CD4-positive, alpha-beta T cell treated with Interleukin-12 subunit alpha and Interleukin-12 subunit beta, for 1 hour (primary cell): Measurements from ENCODE around the gene HNRNPA0.

ENCODE experiments used
- DNase-seq: peaks from one replicate; pipeline ENCODE4 v3.0.0-alpha.2; 2020

Gene HNRNPA0

GRCh38 chr5:137753691-137754187 is 424 bp downstream of the HNRNPA0 start:
- no peak for DNase-seq

DNA sequence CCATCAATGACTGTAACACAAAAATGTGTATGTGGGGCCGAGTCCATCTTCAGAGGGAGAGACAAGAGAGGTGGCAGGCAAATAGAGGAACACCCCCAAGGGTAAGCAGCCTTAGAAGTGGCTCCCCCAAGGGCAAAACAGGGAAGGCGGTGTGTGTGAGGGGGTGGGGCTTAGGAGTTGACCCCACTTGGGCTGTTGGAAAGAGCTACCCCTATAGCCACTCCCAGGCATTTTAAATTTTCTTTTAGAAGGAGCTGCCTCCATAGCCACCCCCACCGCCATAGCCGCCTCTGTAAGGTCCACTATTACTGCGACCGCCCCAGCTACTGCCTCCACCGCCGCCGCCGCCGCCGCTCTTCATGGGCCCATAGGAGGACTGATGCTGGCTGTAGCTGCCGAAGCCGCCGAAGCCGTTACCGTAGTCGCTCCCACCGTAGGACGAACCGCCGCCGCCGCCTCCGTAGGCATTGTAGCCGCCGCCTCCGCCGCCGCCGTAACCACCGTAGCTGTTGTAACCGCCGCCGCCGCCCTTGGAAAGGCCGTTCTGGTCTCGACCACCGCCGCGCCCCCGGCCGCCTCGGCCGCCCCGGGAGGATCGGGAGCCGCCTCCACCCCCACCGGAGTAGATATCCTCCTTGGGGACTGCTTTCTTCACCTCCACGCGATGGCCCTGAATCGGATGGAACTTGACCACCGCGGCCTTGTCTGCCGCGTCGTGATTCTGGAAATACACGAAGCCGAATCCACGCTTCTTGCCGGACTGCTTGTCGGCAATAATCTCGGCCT is 1.1 kb downstream of the HNRNPA0 start:
- peak; percentile 50 for DNase-seq

DNA sequence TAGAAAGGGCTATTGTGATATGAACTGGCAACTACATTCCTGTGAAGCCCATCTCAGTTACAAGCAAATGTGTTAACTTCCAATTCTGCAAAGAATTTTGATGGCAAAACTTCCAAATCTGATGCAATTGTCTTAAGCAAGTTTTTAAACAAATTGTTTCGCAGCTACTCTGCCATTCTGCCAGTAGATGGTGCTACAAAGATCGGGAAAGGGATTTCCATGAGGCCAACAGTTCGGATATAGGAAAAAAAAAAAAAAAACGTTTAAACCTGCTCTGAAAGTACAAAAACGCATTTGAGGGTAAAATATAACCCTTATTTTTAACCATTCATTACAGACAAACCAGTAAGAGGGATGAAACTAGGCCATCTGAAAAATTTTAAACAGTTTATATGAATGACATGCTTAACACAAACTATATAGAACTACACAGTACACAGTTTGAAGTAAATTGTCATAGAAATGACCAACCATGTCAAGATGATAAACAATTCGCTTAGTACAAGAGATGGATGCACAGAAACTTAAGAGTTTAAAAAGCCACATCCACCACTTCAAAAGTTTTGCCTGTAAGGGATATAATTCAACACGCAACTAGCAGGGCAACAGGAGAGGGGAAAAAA is 2.2 kb downstream of the HNRNPA0 start:
- peak; percentile 37 for DNase-seq

DNA sequence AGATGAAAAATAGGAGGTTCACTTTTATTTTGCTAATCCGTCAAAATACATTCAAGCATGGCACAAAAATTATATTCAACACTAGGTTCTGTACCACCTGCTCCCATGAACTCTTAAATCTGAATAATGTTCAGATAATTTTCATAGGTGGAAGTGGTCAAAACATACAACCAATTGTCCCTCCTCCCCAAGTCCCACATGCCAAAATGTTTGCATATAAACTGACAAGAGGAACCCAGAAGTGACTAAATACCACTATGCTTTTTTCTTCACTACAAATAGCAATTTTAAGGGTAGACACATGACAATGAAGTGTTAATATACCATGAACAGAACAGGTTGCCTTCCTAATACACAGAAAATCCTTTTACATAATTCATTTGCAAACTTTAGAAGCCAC is 3.7 kb downstream of the HNRNPA0 start:
- DNase-seq = no peak

DNA sequence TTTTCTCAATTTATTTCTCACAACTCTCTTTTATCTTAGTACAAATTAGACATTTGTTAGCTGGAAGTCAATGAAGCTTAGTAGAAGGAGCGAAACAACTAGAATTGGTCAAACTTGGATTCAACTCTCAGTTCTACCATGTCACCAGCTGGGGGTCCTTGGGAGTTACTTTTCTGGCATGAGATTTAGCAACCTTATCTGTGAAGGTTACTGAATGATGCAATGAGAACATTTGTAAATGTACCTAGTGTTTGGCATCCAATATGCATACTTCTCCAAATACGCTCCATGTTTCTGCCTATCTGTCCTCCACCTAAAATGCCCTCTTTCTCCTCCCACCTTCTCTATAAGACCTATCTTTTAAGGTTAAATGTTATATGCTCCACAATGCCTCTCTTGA is 6.3 kb downstream of the HNRNPA0 start:
- DNase-seq = no peak

GRCh38 chr5:137743031-137743640 is 11.0 kb downstream of the HNRNPA0 start:
- peak; percentile 75 for DNase-seq

DNA sequence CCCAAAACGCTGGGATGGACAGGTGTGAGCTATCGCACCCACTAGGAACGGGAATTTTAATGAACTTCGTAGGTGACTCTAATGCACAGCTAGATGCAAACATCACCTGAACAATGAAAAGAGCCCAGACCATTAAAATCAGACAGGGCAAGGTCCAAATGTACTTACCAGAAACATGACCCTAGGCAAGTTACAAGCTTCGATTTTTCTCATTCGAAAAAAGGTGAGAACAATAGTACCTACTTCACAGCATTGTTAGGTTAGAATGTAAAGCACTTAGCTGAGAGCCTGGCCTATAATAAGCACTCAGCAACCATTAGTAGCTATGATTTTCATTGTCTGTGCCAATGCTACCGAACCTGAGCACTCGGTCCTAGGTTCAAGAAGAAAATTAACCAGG is 12.4 kb downstream of the HNRNPA0 start:
- DNase-seq = no peak

DNA sequence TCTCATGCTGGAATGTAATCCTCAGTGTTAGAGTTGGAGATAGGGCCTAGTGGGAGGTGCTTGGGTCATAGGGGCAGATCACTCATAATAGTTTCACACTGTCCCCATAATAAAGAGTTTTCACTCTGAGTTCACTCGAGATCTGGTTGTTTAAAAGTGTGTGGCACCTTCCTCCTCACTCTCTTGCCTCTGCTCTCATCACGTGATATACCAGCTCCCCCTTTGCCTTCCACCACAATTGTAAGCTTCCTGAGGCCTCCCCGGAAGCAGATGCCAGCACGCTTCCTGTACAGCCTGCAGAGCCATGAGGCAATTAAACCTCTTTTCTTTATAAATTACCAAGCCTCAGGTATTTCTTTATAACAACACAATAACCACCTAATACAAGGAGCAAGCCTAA is 14.4 kb downstream of the HNRNPA0 start:
- DNase-seq = no peak

DNA sequence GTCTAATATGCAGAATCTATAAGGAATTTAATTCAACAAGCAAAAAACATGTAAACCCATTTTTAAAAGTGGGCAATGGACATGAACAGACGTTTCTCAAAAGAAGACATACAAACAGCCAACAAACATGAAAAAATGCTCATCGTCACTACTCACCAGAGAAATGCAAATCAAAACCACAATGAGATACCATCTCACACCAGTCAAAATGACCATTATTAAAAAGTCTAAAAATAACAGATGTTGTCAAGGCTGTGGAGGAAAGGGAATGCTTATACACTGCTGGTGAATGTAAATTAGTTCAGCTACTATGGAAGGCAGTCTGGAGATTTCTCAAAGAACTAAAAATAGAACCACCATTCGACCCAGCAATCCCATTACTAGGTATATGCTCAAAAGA is 15.2 kb downstream of the HNRNPA0 start:
- DNase-seq = no peak

DNA sequence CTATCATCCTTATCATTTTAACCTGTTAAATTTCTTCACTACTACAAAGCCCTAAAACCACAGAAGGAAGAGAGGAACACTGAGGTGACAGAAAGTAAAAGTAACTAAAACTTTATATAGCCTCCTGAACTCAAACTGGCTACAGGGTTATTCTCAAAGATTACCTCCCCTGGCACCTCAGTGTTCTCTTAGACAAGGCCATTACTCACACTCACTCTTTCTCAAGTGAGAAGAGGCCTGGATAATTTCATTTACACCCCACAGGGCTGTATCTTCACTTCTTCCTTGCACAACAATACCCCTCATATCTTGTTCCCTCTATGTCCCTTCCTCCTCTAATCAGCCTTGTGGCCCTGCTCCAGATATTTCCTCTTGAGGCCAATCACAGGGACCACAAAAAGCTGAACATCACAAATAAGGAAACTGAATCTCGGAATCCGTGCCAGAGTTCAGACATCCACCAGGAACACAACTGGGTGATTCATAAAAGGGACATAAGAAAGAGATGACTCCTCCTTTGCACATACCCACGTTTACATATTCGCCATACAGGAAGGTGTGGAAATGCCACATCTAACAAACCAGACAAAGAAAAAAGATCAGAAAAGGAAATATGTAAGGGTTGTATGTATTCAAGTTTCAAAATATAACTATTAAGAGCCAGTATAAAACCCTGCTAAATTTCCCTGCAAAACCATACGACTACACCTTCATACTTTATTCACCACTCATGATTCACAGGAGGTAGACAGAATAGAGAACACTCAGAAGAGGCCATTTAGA is 16.6 kb downstream of the HNRNPA0 start:
- peak; percentile 42 for DNase-seq

GRCh38 chr5:137736496-137736895 is 17.7 kb downstream of the HNRNPA0 start:
- DNase-seq = no peak

DNA sequence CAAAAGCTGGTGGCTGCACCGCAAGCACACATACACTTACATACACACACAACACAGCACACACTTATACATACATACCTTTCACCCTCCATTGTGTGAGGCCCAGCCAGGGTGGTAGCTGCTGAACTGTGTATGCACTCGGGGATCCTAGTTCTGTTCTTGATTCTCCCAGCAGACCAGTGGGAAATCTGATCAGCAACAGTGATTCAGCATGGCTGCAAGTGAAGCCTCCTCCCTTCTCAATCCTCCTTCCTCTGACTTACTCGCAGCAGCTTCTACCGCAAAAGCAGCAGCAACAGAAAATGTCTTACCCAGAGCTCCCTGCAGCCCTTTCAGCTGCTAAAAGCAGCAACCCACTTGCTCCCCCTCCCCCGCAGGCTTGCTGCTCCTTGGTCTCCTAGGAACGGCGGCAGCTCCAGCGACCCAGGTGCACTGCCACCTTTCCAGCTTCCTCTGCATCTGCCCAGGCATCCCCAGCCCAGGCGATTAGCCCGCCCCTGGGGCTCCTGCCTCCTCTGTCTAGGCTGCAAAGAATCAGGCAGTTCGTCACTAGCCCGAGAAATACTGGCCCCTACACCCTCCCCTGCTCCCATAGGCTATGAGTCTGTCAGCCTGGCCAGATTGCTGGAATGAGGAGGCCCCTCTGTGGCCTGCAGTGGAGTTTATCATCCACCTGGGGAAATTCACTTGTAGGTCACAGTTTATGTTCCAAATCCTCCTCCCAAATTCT is 18.4 kb downstream of the HNRNPA0 start, which contains the start of gene KLHL3:
Gene KLHL3, minus strand, starts transcription at position 535 of the 730 bp plus-strand sequence. Its CDS starts 443 bp downstream, at position 92.
- DNase-seq = peak; percentile 23

DNA sequence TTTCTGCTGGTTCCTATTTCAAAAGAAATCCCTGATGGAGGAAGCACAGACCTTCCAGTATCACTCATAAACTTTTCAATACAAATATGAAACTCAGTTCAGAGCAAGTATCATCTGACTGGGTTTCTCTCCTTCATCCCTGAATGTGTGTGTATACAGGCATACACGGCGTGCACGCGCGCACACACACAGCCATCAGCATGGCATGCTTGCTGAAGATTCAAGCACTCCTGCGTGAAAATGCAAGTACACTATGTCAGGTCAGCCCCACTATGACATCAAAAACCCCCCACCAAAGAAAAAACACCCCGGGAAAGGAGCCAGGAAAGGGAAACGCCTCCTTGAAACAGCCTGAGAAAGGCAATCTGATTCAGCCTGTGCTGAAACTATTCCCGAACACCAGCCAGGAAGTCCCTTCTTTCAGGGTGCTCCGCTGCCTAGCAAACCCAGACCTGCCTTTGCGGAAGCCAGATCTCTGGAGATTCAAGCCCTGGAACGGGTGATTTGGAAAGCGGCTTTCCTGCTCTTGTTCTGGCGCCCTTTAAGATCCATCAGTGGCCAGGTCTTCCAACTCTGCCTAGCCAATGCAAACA is 19.1 kb downstream of the HNRNPA0 start:
- DNase-seq = peak; percentile 9

GRCh38 chr5:137734331-137734730 is 19.8 kb downstream of the HNRNPA0 start:
- DNase-seq = no peak

GRCh38 chr5:137733922-137734321 is 20.2 kb downstream of the HNRNPA0 start:
- no peak for DNase-seq

DNA sequence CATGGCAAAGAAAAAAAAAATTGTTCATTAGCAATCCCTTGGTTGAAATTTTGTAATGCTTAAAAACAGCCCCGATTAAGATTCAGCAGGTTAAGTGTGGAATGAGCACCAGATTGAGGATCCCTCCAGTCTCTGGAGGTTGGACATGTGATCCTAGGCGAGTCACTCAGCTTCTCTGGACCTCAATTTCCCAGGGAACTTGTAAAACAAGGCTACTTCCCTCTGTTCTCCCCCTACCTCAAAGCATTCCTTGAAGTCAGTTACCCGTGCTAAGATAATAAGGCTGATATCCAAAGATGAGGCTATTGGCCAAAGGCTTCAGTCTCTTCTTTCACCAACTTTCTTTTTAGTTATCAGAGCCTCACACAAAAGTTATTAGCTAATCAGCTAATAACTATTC is 21.2 kb downstream of the HNRNPA0 start:
- no peak for DNase-seq

GRCh38 chr5:137731176-137731575 is 23.0 kb downstream of the HNRNPA0 start:
- no peak for DNase-seq

GRCh38 chr5:137730336-137730735 is 23.8 kb downstream of the HNRNPA0 start:
- no peak for DNase-seq

DNA sequence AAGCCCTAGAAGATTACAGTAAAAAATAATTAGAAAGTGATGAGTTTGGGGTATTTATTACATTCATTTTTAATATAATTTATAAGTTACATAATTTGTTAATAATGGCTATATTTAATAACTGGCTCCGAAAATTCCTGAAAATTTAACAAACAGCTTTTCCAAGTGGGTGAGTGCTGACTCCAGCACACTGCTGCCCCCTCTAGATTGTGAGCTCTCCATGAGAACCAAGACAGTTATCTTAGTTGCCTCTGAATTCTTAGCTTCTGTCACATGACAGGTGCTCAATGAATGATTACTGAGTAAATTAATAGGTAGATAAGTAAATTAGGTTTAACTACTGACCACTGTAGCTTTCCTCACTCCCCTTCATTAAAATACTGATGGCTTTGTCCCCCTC is 26.1 kb downstream of the HNRNPA0 start:
- DNase-seq = no peak

DNA sequence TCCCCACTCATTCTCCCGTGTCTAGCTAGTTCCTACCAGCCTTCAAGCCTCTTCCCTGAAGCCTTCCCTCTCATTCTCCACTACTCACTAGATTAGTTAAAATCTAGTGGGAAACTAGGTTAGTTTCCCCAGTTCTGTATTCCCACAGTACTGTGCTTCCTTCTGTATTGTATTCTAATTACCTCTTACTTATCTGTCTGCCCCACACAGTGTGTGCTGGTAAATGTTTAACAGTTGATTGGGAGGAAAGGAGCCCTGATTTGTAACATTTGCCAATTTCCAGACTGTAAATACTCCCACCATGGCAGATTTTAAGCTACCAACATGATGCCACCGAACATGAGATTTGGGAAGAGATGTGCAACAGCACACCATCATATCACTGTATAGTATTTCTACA is 26.5 kb downstream of the HNRNPA0 start:
- DNase-seq = no peak

DNA sequence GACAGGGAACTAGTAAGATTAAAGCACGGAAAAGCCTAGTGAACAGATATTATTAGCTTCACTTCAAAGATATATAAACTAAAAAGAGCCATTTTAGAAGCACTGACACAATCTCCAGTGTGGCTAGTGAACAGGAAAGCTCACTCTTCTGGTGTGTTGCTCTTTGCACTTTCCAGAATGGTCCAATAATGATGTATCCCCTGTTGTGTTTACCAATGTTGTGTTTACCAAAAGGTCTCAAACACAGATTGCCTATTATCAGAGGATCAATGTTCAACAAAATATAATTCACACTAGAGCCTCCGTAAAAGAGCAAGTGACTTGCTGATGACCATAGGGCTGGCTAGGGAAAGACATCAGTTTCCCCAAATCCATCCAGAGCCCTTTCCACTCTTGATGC is 29.9 kb downstream of the HNRNPA0 start:
- DNase-seq = no peak

- no peak for DNase-seq
Measured at GRCh38 chr5:137718611-137719010, 35.6 kb downstream of the HNRNPA0 start.
